Calu3 (cell line): ENCODE results near the gene ACAD9. TPM values are rescaled to one million over a fixed set of nuclear protein-coding genes. Genes with fewer than 3 reads are reported as not detected.

Experiments
- BruUV-seq: library from RNA; stranded (reverse); fragments of 400-500 nt; replicated peaks from 2 replicates; lab custom pipeline; 2021; lab: Mats Ljungman, UMichigan
- CTCF ChIA-PET: fragments of 300-600 bp; sonication (Branson Sonifier 250); formaldehyde crosslinking; loops from one replicate; lab custom pipeline; 2022; ENCODE audit warnings: antibody characterized with exemption; lab: Charles Lee
- DNase-seq: peaks from one replicate; pipeline ENCODE4 v3.0.0; 2022
- H3K27ac Mint-ChIP-seq: one replicate; pipeline ENCODE4 v1.8.0; 2022; ENCODE audit warnings: mixed read lengths; ENCODE audit not compliant: unreplicated experiment
- H3K27me3 Mint-ChIP-seq: one replicate; pipeline ENCODE4 v1.8.0; 2022; ENCODE audit warnings: mixed read lengths; ENCODE audit not compliant: unreplicated experiment
- H3K36me3 Mint-ChIP-seq: one replicate; pipeline ENCODE4 v1.8.0; 2022; ENCODE audit warnings: mild to moderate bottlenecking, moderate library complexity, mixed read lengths; ENCODE audit not compliant: insufficient read depth, unreplicated experiment
- H3K4me1 Mint-ChIP-seq: one replicate; pipeline ENCODE4 v1.8.0; 2022; ENCODE audit warnings: mild to moderate bottlenecking, low read depth, mixed read lengths; ENCODE audit not compliant: unreplicated experiment
- H3K4me3 Mint-ChIP-seq: one replicate; pipeline ENCODE4 v1.8.0; 2022; ENCODE audit warnings: mild to moderate bottlenecking, low read depth, moderate library complexity, mixed read lengths; ENCODE audit not compliant: unreplicated experiment
- H3K9me3 Mint-ChIP-seq: one replicate; pipeline ENCODE4 v1.8.0; 2022; ENCODE audit warnings: low read depth, mixed read lengths; ENCODE audit not compliant: unreplicated experiment
- CTCF ChIP-seq: fragments of 200-600 bp; IDR thresholded peaks from one replicate; pipeline ENCODE4 v1.8.0; 2022; ENCODE audit warnings: antibody characterized with exemption; ENCODE audit not compliant: unreplicated experiment
- intact Hi-C: fragments of 100-400 bp; cut with micrococcal nuclease; formaldehyde crosslinking; loops from one replicate; pipeline ENCODE4 v1.10.0; 2022; ENCODE audit not compliant: unreplicated experiment
- total RNA-seq: library from RNA; stranded (reverse); gene quantifications from 2 replicates; pipeline ENCODE4 v1.2.3, GENCODE V29; 2022

ACAD9 gene
- total RNA-seq, 1 experiment from 2014 or later, result 124 TPM

GRCh38 chr3:128846486-128846891 is 32.9 kb upstream of the ACAD9 start:
- no peaks in the 10 kb centered on the region for H3K9me3 Mint-ChIP-seq
- H3K4me1 Mint-ChIP-seq, result peaks cover 15% of the 10 kb centered on the region
- peak overlapping the region; percentile 64 for H3K4me3 Mint-ChIP-seq
- CTCF ChIA-PET, result interaction anchor here (0.6 to 1.6 kb wide), 3 partner anchors 166 to 1378 kb away, joined by 3 to 9 read pairs (median 6); no protein-coding TSS in a partner anchor
- H3K27ac Mint-ChIP-seq, result no peak overlapping the region
- peaks cover 29% of the 10 kb centered on the region for H3K27me3 Mint-ChIP-seq
- BruUV-seq, result no TSS peak
- DNase-seq, result no peak
- intact Hi-C loops, result loop anchor here (2.0 kb wide), 1 partner anchor 166 kb away; no protein-coding TSS in a partner anchor
- no peaks in the 10 kb centered on the region for H3K36me3 Mint-ChIP-seq
- TF ChIP-seq CTCF, result no peak

GRCh38 chr3:128847666-128848370 is 31.6 kb upstream of the ACAD9 start:
- Mint-ChIP-seq H3K36me3 (no peaks in the 10 kb centered on the region), H3K4me3 (no peak overlapping the region), H3K4me1 (peaks cover 15% of the 10 kb centered on the region), H3K27me3 (peaks cover 26% of the 10 kb centered on the region), H3K9me3 (no peaks in the 10 kb centered on the region), H3K27ac (no peak overlapping the region)
- CTCF ChIA-PET, result interaction anchor here (1.3 to 1.5 kb wide), 2 partner anchors 30 to 167 kb away, joined by 6 read pairs; no protein-coding TSS in a partner anchor
- intact Hi-C loops, result loop anchor here (2.0 kb wide), 1 partner anchor 167 kb away; no protein-coding TSS in a partner anchor
- BruUV-seq, result no TSS peak
- no peak for DNase-seq
- no peak for TF ChIP-seq CTCF

- H3K4me1 Mint-ChIP-seq, result peaks cover 15% of the 10 kb centered on the region
- no peak overlapping the region for H3K4me3 Mint-ChIP-seq
- intact Hi-C loops, result no loop called here
- H3K9me3 Mint-ChIP-seq, result peaks cover 3% of the 10 kb centered on the region
- H3K27ac Mint-ChIP-seq, result no peak overlapping the region
- BruUV-seq, result no TSS peak
- H3K27me3 Mint-ChIP-seq, result peaks cover 26% of the 10 kb centered on the region
- no peaks in the 10 kb centered on the region for H3K36me3 Mint-ChIP-seq
- CTCF ChIA-PET, result interaction anchor here (0.7 kb wide), 1 partner anchor 62 kb away, joined by 3 read pairs; no protein-coding TSS in a partner anchor
- DNase-seq, result no peak
- no peak for TF ChIP-seq CTCF
Observed at GRCh38 chr3:128848936-128849335, 30.5 kb upstream of the ACAD9 start.

GRCh38 chr3:128849911-128850455 is 29.4 kb upstream of the ACAD9 start:
- peaks cover 26% of the 10 kb centered on the region for H3K27me3 Mint-ChIP-seq
- peaks cover 13% of the 10 kb centered on the region for H3K4me1 Mint-ChIP-seq
- TF ChIP-seq CTCF, result no peak
- peaks cover 10% of the 10 kb centered on the region for H3K9me3 Mint-ChIP-seq
- CTCF ChIA-PET, result no interaction called here
- no peak for DNase-seq
- intact Hi-C loops, result no loop called here
- H3K27ac Mint-ChIP-seq, result peak overlapping the region; percentile 11
- H3K36me3 Mint-ChIP-seq, result no peaks in the 10 kb centered on the region
- BruUV-seq, result no TSS peak
- H3K4me3 Mint-ChIP-seq, result no peak overlapping the region
